ENCODE data around the gene CEP350. TPM values are rescaled to one million over a fixed set of nuclear protein-coding genes. Genes with fewer than 3 reads are reported as not detected.
"Not testable (repeated sequence)": the region's sequence is repeated elsewhere in the genome, so short reads cannot be mapped to it uniquely, and the experiment has no call there.

CEP350 gene
- total RNA-seq, 1 donor from 2014 or later = 48.7 TPM

GRCh38 chr1:179955731-179956130, 1.1 kb downstream of the CEP350 start:
- peak overlapping the region; percentile 96 for H3K27ac Mint-ChIP-seq
- H3K9me3 Mint-ChIP-seq (ENCODE audit: low read depth) = no peaks in the 10 kb centered on the region

GRCh38 chr1:179958359-179958758, 3.7 kb downstream of the CEP350 start:
- no peak for DNase-seq (ENCODE audit: low spot score, unreplicated experiment)
- Mint-ChIP-seq H3K9me3 (ENCODE audit: low read depth) (peaks cover 3% of the 10 kb centered on the region), H3K36me3 (ENCODE audit: insufficient read depth) (peaks cover 13% of the 10 kb centered on the region), H3K4me1 (ENCODE audit: low read depth) (peaks cover 18% of the 10 kb centered on the region), H3K27me3 (no peaks in the 10 kb centered on the region), H3K4me3 (ENCODE audit: low read depth) (no peak overlapping the region), H3K27ac (no peak overlapping the region)
- no peak for TF ChIP-seq CTCF (IDR thresholded peaks at IDR 0.05; ENCODE audit: unreplicated experiment)

More at GRCh38 chr1:179955731-179956130, 1.1 kb downstream of the CEP350 start:
- Mint-ChIP-seq H3K4me3 (ENCODE audit: low read depth) (peak overlapping the region; percentile 91), H3K4me1 (ENCODE audit: low read depth) (peaks cover 18% of the 10 kb centered on the region), H3K27me3 (no peaks in the 10 kb centered on the region), H3K36me3 (ENCODE audit: insufficient read depth) (no peaks in the 10 kb centered on the region)
- DNase-seq (ENCODE audit: low spot score, unreplicated experiment) = no peak
- no peak for TF ChIP-seq CTCF (IDR thresholded peaks at IDR 0.05; ENCODE audit: unreplicated experiment)

GRCh38 chr1:179962168-179962567, 7.6 kb downstream of the CEP350 start:
- DNase-seq (ENCODE audit: low spot score, unreplicated experiment); H3K4me1 Mint-ChIP-seq (ENCODE audit: low read depth); H3K4me3 Mint-ChIP-seq (ENCODE audit: low read depth); H3K27me3 Mint-ChIP-seq; H3K27ac Mint-ChIP-seq: not testable (repeated sequence)
- Mint-ChIP-seq H3K36me3 (ENCODE audit: insufficient read depth) (peaks cover 18% of the 10 kb centered on the region), H3K9me3 (ENCODE audit: low read depth) (peaks cover 12% of the 10 kb centered on the region)

GRCh38 chr1:179966551-179966950, 11.9 kb downstream of the CEP350 start:
- no peaks in the 10 kb centered on the region for H3K27me3 Mint-ChIP-seq
- DNase-seq (ENCODE audit: low spot score, unreplicated experiment) = no peak
- no peak overlapping the region for H3K4me3 Mint-ChIP-seq (ENCODE audit: low read depth)
- H3K27ac Mint-ChIP-seq = no peak overlapping the region
- H3K4me1 Mint-ChIP-seq (ENCODE audit: low read depth) = no peaks in the 10 kb centered on the region
- no peak for TF ChIP-seq CTCF (IDR thresholded peaks at IDR 0.05; ENCODE audit: unreplicated experiment)
- H3K36me3 Mint-ChIP-seq (ENCODE audit: insufficient read depth) = peaks cover 17% of the 10 kb centered on the region
- peaks cover 12% of the 10 kb centered on the region for H3K9me3 Mint-ChIP-seq (ENCODE audit: low read depth)

- no peak for DNase-seq (ENCODE audit: low spot score, unreplicated experiment)
- no peak for TF ChIP-seq CTCF (IDR thresholded peaks at IDR 0.05; ENCODE audit: unreplicated experiment)
- peaks cover 8% of the 10 kb centered on the region for H3K9me3 Mint-ChIP-seq (ENCODE audit: low read depth)
- H3K4me1 Mint-ChIP-seq (ENCODE audit: low read depth) = no peaks in the 10 kb centered on the region
- no peak overlapping the region for H3K4me3 Mint-ChIP-seq (ENCODE audit: low read depth)
- H3K36me3 Mint-ChIP-seq (ENCODE audit: insufficient read depth) = peaks cover 7% of the 10 kb centered on the region
- H3K27ac Mint-ChIP-seq = peak overlapping the region; percentile 2
- H3K27me3 Mint-ChIP-seq = no peaks in the 10 kb centered on the region
Measured at GRCh38 chr1:179968284-179968993, 13.8 kb downstream of the CEP350 start.

Measured in progenitor cell of endocrine pancreas (in vitro differentiated cells).